Measurements from ENCODE around the gene HLA-DPA1.

GRCh38 chr6:33077908-33078307 lies 4.5 kb upstream of the HLA-DPA1 start:
- TF ChIP-seq EP300 (IDR thresholded peaks at IDR 0.05; ENCODE audit: borderline replicate concordance) (no peak), CREB1 (IDR thresholded peaks at IDR 0.05; ENCODE audit: low read depth) (no peak), USF1 (IDR thresholded peaks at IDR 0.05) (no peak), TAF1 (IDR thresholded peaks at IDR 0.05; ENCODE audit: low read depth) (no peak)
